ENCODE results near the gene ACLY. TPM values are rescaled to one million over a fixed set of nuclear protein-coding genes. Genes with fewer than 3 reads are reported as not detected.
A peak's percentile ranks its signal among the peaks of the same experiment; 100 is the strongest.

Gene ACLY
- total and polyA plus RNA-seq, 2 of the 13 experiments (the other 11 are each of a cell fraction or from before 2014, with no cell fraction given), result 111 to 218 TPM

DNA sequence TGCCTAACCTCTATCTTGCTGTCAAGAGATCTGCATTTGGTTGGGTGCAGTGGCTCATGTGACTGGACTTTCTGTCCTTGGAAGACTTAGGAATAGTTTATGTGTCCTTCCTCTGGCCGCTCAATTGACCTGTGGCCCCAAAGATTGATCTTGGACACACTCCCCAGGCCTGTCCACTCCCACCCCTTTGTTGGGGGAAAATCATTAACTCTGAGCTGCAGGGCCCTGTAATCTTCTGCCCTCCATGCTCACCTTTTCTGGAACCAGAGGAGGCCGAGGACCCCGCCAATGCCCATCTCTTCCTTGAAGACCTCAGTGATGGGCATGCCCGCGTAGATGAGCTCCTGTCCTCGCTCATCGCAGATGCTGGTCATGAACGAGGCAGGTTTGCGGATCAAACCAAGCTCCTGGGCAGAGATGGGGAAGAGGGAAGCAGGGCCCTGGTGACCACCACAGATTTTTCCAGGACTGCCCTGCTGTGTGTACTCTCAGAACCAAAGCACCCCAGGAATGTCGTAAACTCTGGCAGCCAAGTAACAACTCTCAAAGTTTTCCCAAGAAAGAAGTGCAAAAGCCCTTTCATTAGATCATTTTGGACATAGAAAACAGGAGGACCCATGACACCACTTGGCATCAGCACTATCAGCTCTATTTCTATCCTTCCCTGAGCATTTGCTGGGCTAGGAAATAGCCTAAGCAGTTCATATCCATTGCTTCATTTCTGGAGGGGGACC is 45.0 kb downstream of the ACLY start (continued):
- TF ChIP-seq LCORL (IDR thresholded peaks at IDR 0.05), result no peak
- 0 out of 2 replicates have a peak, but pooled peaks have one; percentile 37 for TF ChIP-seq LCORL (CRISPR knock-in tag; IDR thresholded peaks at IDR 0.05)
- no peak for TF ChIP-seq KDM2A (CRISPR knock-in tag; IDR thresholded peaks at IDR 0.05; ENCODE audit: borderline replicate concordance, low read depth)
- TF ChIP-seq AKAP8 (CRISPR knock-in tag; IDR thresholded peaks at IDR 0.05), result peak; percentile 80; the same call in 1 of the 2 replicates
- TF ChIP-seq, protein P1, sequence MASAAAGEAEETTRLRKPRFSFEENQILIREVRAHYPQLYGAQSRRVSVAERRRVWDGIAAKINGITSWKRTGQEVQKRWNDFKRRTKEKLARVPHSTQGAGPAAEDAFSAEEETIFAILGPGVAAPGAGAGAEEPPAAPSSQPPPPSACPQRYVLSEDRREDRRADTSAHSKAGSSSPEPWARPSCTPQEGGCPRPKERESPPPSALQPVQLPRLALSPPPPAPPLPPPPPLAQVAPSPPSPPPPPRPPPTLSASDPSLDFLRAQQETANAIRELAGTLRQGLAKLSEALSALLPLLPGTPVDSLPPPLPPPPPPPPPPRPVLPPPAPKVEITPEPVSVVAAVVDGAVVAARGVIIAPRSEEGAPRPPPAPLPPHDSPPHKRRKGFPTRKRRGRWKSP (CRISPR knock-in tag; IDR thresholded peaks at IDR 0.05), result no peak
- peak; percentile 51 for TF ChIP-seq PITX1 (CRISPR knock-in tag; IDR thresholded peaks at IDR 0.05)
- TF ChIP-seq NCOR1 (IDR thresholded peaks at IDR 0.05; ENCODE audit: borderline replicate concordance, low read length), result no peak
- 0 out of 2 replicates have a peak, but pooled peaks have one; percentile 9 for TF ChIP-seq SP5 (CRISPR knock-in tag; IDR thresholded peaks at IDR 0.05; ENCODE audit: borderline replicate concordance, low read depth)
- TF ChIP-seq, protein P2, sequence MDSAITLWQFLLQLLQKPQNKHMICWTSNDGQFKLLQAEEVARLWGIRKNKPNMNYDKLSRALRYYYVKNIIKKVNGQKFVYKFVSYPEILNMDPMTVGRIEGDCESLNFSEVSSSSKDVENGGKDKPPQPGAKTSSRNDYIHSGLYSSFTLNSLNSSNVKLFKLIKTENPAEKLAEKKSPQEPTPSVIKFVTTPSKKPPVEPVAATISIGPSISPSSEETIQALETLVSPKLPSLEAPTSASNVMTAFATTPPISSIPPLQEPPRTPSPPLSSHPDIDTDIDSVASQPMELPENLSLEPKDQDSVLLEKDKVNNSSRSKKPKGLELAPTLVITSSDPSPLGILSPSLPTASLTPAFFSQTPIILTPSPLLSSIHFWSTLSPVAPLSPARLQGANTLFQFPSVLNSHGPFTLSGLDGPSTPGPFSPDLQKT (CRISPR knock-in tag; IDR thresholded peaks at IDR 0.05; ENCODE audit: borderline replicate concordance), result no peak
- no peak for TF ChIP-seq CENPX (CRISPR knock-in tag; IDR thresholded peaks at IDR 0.05)
- TF ChIP-seq RBFOX2 (IDR thresholded peaks at IDR 0.05; ENCODE audit: low read depth, low read length), result no peak
- no peak for TF ChIP-seq FOSL1 (CRISPR knock-in tag; IDR thresholded peaks at IDR 0.05; ENCODE audit: borderline replicate concordance)
- TF ChIP-seq, protein P3, sequence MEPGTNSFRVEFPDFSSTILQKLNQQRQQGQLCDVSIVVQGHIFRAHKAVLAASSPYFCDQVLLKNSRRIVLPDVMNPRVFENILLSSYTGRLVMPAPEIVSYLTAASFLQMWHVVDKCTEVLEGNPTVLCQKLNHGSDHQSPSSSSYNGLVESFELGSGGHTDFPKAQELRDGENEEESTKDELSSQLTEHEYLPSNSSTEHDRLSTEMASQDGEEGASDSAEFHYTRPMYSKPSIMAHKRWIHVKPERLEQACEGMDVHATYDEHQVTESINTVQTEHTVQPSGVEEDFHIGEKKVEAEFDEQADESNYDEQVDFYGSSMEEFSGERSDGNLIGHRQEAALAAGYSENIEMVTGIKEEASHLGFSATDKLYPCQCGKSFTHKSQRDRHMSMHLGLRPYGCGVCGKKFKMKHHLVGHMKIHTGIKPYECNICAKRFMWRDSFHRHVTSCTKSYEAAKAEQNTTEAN (CRISPR knock-in tag; conservative IDR thresholded peaks at IDR 0.05), result no peak
- TF ChIP-seq SP2 (CRISPR knock-in tag; IDR thresholded peaks at IDR 0.05), result no peak
- no peak for TF ChIP-seq ZBTB8A (CRISPR knock-in tag; IDR thresholded peaks at IDR 0.05; ENCODE audit: borderline replicate concordance, low read depth)
- 0 out of 2 replicates have a peak, but pooled peaks have one; percentile 59 for TF ChIP-seq ZNF296 (CRISPR knock-in tag; conservative IDR thresholded peaks at IDR 0.05)
- TF ChIP-seq ZNF598 (CRISPR knock-in tag; IDR thresholded peaks at IDR 0.05; ENCODE audit: borderline replicate concordance), result 0 out of 2 replicates have a peak, but pooled peaks have one; percentile 72
- peak; percentile 13; the same call in 1 of the 2 replicates for TF ChIP-seq ZNF547 (CRISPR knock-in tag; IDR thresholded peaks at IDR 0.05)
- 0 out of 2 replicates have a peak, but pooled peaks have one; percentile 19 for TF ChIP-seq ZNF263 (CRISPR knock-in tag; IDR thresholded peaks at IDR 0.05)
- TF ChIP-seq DNMT1 (CRISPR knock-in tag; IDR thresholded peaks at IDR 0.05), result peak; percentile 50; the same call in 1 of the 2 replicates
- TF ChIP-seq, protein P4, sequence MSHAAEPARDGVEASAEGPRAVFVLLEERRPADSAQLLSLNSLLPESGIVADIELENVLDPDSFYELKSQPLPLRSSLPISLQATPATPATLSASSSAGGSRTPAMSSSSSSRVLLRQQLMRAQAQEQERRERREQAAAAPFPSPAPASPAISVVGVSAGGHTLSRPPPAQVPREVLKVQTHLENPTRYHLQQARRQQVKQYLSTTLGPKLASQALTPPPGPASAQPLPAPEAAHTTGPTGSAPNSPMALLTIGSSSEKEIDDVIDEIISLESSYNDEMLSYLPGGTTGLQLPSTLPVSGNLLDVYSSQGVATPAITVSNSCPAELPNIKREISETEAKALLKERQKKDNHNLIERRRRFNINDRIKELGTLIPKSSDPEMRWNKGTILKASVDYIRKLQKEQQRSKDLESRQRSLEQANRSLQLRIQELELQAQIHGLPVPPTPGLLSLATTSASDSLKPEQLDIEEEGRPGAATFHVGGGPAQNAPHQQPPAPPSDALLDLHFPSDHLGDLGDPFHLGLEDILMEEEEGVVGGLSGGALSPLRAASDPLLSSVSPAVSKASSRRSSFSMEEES (CRISPR knock-in tag; IDR thresholded peaks at IDR 0.05), result no peak
- TF ChIP-seq, protein P5, sequence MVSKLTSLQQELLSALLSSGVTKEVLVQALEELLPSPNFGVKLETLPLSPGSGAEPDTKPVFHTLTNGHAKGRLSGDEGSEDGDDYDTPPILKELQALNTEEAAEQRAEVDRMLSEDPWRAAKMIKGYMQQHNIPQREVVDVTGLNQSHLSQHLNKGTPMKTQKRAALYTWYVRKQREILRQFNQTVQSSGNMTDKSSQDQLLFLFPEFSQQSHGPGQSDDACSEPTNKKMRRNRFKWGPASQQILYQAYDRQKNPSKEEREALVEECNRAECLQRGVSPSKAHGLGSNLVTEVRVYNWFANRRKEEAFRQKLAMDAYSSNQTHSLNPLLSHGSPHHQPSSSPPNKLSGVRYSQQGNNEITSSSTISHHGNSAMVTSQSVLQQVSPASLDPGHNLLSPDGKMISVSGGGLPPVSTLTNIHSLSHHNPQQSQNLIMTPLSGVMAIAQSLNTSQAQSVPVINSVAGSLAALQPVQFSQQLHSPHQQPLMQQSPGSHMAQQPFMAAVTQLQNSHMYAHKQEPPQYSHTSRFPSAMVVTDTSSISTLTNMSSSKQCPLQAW (CRISPR knock-in tag; IDR thresholded peaks at IDR 0.05), result 0 out of 2 replicates have a peak, but pooled peaks have one; percentile 17

All from HepG2 (cell line).